ENCODE measurements around the gene KRTAP4-9.
"Not testable (repeated sequence)": the region's sequence is repeated elsewhere in the genome, so short reads cannot be mapped to it uniquely, and the experiment has no call there.

Gene KRTAP4-9

DNA sequence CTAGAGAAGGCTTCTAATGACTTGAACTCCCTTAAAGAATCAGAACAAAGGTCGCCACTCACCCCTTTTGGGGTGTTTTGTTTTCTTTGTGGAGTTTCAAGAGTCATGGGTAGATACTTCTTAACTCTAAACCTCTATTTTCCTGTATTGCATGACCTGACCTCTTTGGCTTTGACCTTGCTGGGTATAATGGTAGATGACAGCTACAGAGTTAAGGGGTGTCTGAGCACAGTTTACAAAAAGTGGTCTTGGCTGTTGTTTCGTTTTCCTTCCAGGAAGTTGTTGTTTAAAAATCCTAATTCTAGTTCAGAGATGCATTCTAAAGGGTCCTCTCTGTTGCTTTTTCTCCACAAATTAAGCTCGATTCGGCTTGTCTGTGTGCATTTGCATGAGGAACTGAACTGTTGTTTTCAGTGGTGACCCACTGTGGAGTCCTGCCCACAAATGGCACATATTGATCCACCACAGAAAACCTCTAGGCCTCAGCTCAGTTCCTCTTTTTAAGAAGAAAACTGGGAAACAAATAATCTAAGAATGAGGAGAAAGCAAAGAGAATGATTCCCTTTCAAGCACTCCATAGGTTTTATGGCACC is 16.3 kb upstream of the KRTAP4-9 start:
- H3K4me1 ChIP-seq (ENCODE audit: control insufficient read depth in 1 of 2, insufficient read depth in 2 of 2, low read length in 2 of 2); H3K27ac ChIP-seq (ENCODE audit: low read depth, low read length); H3K9ac ChIP-seq (ENCODE audit: low read depth in 1 of 2, low read length in 2 of 2); H3K36me3 ChIP-seq (ENCODE audit: control insufficient read depth in 1 of 2, insufficient read depth in 2 of 2, low read length in 2 of 2); H3K27me3 ChIP-seq (ENCODE audit: control insufficient read depth in 1 of 2, insufficient read depth in 2 of 2, low read length in 2 of 2); H3K9me3 ChIP-seq (ENCODE audit: control insufficient read depth in 1 of 2, low read length in 2 of 2); H3K4me3 ChIP-seq (ENCODE audit: low read depth in 1 of 2, low read length in 2 of 2): not testable (repeated sequence)

DNA sequence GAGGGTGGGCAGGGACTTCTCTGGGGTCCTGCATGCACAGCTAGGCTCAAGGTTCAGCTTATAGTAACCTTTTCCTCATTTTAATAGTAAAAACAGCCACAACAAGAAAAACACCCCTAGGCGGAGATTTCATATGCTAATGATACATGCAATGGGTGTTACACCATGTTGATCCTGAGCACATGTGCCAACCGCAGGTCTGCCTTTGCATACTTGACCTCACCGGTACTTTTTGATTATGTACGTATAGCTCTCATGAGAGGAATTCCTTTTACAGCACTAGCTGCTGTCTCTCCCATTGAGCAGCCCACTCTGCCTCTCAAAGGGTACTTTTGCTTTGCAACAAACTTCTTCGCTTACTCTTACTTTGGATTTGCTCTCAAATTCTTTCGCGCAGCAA is 9.1 kb upstream of the KRTAP4-9 start:
- no peaks in the 10 kb centered on the region for H3K4me1 ChIP-seq (ENCODE audit: control insufficient read depth in 1 of 2, insufficient read depth in 2 of 2, low read length in 2 of 2)
- no peak overlapping the region for H3K4me3 ChIP-seq (ENCODE audit: low read depth in 1 of 2, low read length in 2 of 2)
- H3K9me3 ChIP-seq (ENCODE audit: control insufficient read depth in 1 of 2, low read length in 2 of 2): no peaks in the 10 kb centered on the region
- no peaks in the 10 kb centered on the region for H3K36me3 ChIP-seq (ENCODE audit: control insufficient read depth in 1 of 2, insufficient read depth in 2 of 2, low read length in 2 of 2)
- H3K9ac ChIP-seq (ENCODE audit: low read depth in 1 of 2, low read length in 2 of 2): no peak overlapping the region
- H3K27me3 ChIP-seq (ENCODE audit: control insufficient read depth in 1 of 2, insufficient read depth in 2 of 2, low read length in 2 of 2): no peaks in the 10 kb centered on the region
- no peak overlapping the region for H3K27ac ChIP-seq (ENCODE audit: low read depth, low read length)

DNA sequence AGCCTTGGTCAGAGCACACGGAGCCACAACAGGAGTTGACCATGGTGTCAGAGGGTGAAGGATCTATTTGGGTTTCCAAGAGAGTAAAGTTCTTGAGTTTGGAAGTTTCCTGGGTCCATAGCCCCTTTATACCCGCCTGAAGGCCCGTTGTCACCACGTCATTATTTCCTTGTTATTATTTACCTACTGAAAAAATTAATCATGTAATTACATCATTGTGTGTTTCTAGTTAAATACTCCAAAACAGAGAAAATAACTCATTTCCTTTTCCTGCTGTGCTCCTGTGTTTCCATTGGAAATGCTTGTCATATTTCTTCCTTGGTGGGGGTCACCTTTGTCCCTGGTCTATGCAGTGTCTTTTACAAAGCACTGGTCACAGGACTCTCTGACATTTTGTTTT is 7.1 kb upstream of the KRTAP4-9 start, which contains the start of gene KRTAP4-8:
Gene KRTAP4-8 (minus strand): TSS at position 101 of the 400 bp plus-strand sequence. CDS start 58 bp downstream, at position 43.
- Histone ChIP-seq H3K9ac (ENCODE audit: low read depth in 1 of 2, low read length in 2 of 2) (no peak within 1 kb of the TSS), H3K4me3 (ENCODE audit: low read depth in 1 of 2, low read length in 2 of 2) (no peak within 1 kb of the TSS), H3K4me1 (ENCODE audit: control insufficient read depth in 1 of 2, insufficient read depth in 2 of 2, low read length in 2 of 2) (no peaks in the 10 kb centered on the region), H3K27ac (ENCODE audit: low read depth, low read length) (no peak within 1 kb of the TSS), H3K9me3 (ENCODE audit: control insufficient read depth in 1 of 2, low read length in 2 of 2) (no peaks in the 10 kb centered on the region), H3K36me3 (ENCODE audit: control insufficient read depth in 1 of 2, insufficient read depth in 2 of 2, low read length in 2 of 2) (no peaks in the 10 kb centered on the region), H3K27me3 (ENCODE audit: control insufficient read depth in 1 of 2, insufficient read depth in 2 of 2, low read length in 2 of 2) (no peaks in the 10 kb centered on the region)

DNA sequence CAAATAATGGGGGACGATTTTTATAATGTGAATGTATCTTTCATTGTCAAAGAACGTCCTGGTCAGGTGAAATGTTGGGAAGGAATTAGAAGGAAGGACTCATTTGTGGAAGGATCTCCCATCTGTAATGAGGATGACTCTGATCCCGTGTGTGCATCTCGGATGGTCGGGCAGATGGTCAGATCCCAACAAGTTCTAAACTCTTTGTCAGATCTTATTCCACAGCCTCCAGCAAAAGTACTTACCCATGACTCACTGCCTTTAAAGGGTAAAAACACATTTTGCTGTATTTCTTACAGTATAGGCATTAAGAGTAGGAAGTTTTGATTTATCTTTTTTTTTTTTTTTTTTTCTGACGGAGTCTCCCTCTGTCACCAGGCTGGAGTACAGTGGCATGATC is 6.7 kb upstream of the KRTAP4-9 start:
- H3K27ac ChIP-seq (ENCODE audit: low read depth, low read length): no peak overlapping the region
- H3K27me3 ChIP-seq (ENCODE audit: control insufficient read depth in 1 of 2, insufficient read depth in 2 of 2, low read length in 2 of 2): no peaks in the 10 kb centered on the region
- no peaks in the 10 kb centered on the region for H3K9me3 ChIP-seq (ENCODE audit: control insufficient read depth in 1 of 2, low read length in 2 of 2)
- no peaks in the 10 kb centered on the region for H3K36me3 ChIP-seq (ENCODE audit: control insufficient read depth in 1 of 2, insufficient read depth in 2 of 2, low read length in 2 of 2)
- H3K9ac ChIP-seq (ENCODE audit: low read depth in 1 of 2, low read length in 2 of 2): no peak overlapping the region
- no peaks in the 10 kb centered on the region for H3K4me1 ChIP-seq (ENCODE audit: control insufficient read depth in 1 of 2, insufficient read depth in 2 of 2, low read length in 2 of 2)
- no peak overlapping the region for H3K4me3 ChIP-seq (ENCODE audit: low read depth in 1 of 2, low read length in 2 of 2)

DNA sequence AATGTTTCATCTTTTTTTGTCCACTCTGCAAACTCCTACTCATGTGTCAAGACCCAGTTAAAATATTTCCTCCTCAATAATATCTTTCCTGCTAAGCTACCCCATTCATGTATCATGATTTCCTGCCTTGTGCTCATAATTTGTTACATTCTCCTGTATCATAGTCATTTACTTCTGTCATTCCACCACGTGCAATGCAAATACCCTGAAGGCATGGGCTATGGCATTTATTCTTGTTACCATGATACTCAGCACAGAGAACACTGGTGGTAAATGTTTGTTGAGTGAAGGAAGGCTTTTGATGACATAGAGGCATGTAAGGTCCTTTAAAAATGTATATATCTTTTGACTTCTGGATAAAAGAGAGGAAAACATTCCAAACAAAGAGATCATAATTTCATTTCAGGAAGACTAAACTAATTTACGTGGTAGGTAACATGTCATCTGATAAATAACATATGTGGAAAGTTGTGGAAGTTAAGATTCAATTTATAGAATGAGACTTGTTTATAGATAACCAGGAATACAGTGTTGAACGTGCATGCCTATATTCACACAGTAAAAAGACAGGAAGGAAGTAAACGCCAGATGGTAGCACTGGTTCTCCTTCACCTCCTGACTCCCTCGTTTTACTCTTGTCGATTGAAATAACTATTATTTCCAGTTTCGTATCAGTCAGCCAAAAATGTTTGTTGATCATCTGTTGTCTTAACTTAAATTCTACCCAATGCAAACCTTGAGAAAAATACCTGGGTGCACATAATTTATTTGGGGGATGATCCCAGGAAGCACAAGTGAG is 5.3 kb upstream of the KRTAP4-9 start:
- H3K4me3 ChIP-seq (ENCODE audit: low read depth in 1 of 2, low read length in 2 of 2); H3K4me1 ChIP-seq (ENCODE audit: control insufficient read depth in 1 of 2, insufficient read depth in 2 of 2, low read length in 2 of 2); H3K9me3 ChIP-seq (ENCODE audit: control insufficient read depth in 1 of 2, low read length in 2 of 2); H3K9ac ChIP-seq (ENCODE audit: low read depth in 1 of 2, low read length in 2 of 2); H3K27ac ChIP-seq (ENCODE audit: low read depth, low read length); H3K36me3 ChIP-seq (ENCODE audit: control insufficient read depth in 1 of 2, insufficient read depth in 2 of 2, low read length in 2 of 2); H3K27me3 ChIP-seq (ENCODE audit: control insufficient read depth in 1 of 2, insufficient read depth in 2 of 2, low read length in 2 of 2): not testable (repeated sequence)

DNA sequence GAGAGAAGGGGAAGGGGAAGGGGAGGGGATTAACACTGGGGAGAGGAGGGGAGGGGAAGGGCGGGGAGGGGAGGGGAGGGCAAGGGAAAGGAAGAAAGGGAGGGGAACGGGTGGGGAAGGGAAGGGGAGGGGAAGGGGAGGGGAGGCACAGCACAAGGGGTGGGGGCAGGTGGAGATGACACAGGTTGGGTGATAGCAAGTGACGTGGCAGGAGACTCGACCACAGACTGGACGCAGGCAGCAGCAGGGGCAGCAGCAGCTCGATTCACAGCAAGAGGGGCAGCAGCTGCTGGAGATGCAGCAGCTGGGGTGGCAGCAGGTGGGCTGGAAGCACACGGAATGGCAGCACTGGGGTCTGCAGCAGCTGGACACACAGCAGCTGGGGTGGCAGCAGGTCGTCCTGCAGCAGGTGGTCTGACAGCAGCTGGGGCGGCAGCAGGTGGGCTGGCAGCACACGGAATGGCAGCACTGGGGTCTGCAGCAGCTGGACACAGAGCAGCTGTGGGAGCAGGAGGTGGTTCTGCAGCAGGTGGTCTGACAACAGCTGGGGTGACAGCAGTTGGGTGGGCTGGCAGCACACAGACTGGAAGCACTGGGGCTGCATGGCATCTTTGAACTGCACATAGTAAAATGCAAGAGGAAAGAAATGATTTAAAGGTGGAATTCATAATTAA is 3.5 kb upstream of the KRTAP4-9 start, which contains the start of gene KRTAP4-16:
Gene KRTAP4-16 (minus strand): TSS at position 624 of the 674 bp plus-strand sequence. CDS start 0 bp downstream, at position 624.
- H3K27ac ChIP-seq (ENCODE audit: low read depth, low read length): no peak within 1 kb of the TSS
- no peak within 1 kb of the TSS for H3K4me3 ChIP-seq (ENCODE audit: low read depth in 1 of 2, low read length in 2 of 2)
- H3K9me3 ChIP-seq (ENCODE audit: control insufficient read depth in 1 of 2, low read length in 2 of 2): no peaks in the 10 kb centered on the region
- H3K36me3 ChIP-seq (ENCODE audit: control insufficient read depth in 1 of 2, insufficient read depth in 2 of 2, low read length in 2 of 2): no peaks in the 10 kb centered on the region
- no peaks in the 10 kb centered on the region for H3K27me3 ChIP-seq (ENCODE audit: control insufficient read depth in 1 of 2, insufficient read depth in 2 of 2, low read length in 2 of 2)
- H3K4me1 ChIP-seq (ENCODE audit: control insufficient read depth in 1 of 2, insufficient read depth in 2 of 2, low read length in 2 of 2): no peaks in the 10 kb centered on the region
- no peak within 1 kb of the TSS for H3K9ac ChIP-seq (ENCODE audit: low read depth in 1 of 2, low read length in 2 of 2)

DNA sequence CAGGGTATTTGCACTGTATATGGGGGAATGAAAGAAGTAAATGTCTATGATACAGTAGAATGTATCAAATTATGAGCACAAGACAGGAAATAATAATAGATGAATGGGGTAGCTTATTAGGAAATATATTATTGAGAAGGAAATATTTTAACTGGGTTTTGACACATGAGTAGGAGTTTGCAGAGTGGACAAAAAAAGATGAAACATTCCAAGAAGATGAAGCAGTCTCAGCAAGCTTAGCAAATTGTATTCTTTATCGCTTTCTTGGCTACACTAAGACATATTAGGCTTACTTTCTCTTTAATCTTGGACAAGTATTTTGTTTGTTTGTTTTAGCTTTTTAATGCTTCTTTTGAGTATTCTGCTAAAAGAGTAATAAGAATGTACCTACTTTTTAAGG is 1.3 kb upstream of the KRTAP4-9 start:
- no peak overlapping the region for H3K9ac ChIP-seq (ENCODE audit: low read depth in 1 of 2, low read length in 2 of 2)
- H3K36me3 ChIP-seq (ENCODE audit: control insufficient read depth in 1 of 2, insufficient read depth in 2 of 2, low read length in 2 of 2): no peaks in the 10 kb centered on the region
- no peaks in the 10 kb centered on the region for H3K4me1 ChIP-seq (ENCODE audit: control insufficient read depth in 1 of 2, insufficient read depth in 2 of 2, low read length in 2 of 2)
- H3K9me3 ChIP-seq (ENCODE audit: control insufficient read depth in 1 of 2, low read length in 2 of 2): no peaks in the 10 kb centered on the region
- no peaks in the 10 kb centered on the region for H3K27me3 ChIP-seq (ENCODE audit: control insufficient read depth in 1 of 2, insufficient read depth in 2 of 2, low read length in 2 of 2)
- H3K27ac ChIP-seq (ENCODE audit: low read depth, low read length): no peak overlapping the region
- no peak overlapping the region for H3K4me3 ChIP-seq (ENCODE audit: low read depth in 1 of 2, low read length in 2 of 2)

DNA sequence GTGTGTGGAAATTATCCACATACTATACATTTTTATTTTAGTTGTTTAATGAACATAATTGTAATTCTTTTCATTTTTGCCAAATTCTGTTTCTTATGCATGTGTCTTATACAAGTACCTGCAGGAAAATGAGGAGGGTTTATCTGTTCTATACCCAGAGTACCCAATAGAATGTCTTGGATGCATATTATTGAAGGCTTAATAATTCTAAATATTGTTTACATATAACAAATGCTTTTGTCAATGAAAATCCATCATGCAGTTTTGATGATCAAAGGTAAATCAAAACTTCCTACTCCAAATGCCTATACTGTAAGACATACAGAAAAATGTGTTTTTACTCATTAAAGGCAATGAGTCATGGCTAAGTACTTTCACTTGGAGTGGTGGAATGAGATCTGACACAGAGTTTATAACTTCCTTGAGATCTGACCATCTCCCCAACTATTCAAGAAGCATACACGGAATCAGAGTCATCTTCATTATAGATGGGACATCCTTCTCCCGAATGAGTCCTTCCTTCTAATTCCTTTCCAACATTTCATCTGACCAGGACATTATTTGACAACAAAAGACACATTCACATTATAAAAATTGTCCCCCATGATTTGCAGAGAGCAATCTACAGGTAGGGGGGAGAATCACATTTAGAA is 677 bp upstream of the KRTAP4-9 start:
- H3K27ac ChIP-seq (ENCODE audit: low read depth, low read length); H3K4me3 ChIP-seq (ENCODE audit: low read depth in 1 of 2, low read length in 2 of 2); H3K4me1 ChIP-seq (ENCODE audit: control insufficient read depth in 1 of 2, insufficient read depth in 2 of 2, low read length in 2 of 2); H3K9ac ChIP-seq (ENCODE audit: low read depth in 1 of 2, low read length in 2 of 2); H3K27me3 ChIP-seq (ENCODE audit: control insufficient read depth in 1 of 2, insufficient read depth in 2 of 2, low read length in 2 of 2); H3K9me3 ChIP-seq (ENCODE audit: control insufficient read depth in 1 of 2, low read length in 2 of 2); H3K36me3 ChIP-seq (ENCODE audit: control insufficient read depth in 1 of 2, insufficient read depth in 2 of 2, low read length in 2 of 2): not testable (repeated sequence)

DNA sequence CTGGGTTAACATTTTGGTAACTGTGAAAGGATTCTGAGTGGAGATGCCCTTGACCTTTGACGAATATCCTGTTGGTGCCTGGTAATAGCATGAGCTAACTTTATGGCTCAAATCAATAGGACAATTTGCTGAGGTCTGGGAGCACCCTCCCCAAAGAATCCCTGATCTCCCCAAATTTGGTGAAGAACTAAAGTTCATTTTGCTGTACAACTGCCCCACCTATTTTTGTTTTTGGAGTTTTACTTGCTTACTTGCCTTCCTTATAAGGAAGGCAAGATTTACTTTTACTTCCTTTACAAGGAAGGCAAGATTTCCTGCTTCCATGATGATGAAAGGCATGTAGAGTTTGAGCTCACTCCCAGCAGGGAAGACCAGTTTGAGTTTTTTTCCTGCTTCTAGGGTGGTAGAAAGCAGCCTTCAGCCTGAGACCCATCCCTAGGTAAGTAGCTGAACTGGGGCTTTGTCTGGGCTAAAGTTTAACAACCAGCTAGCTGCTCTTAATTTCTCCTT is 2.8 kb downstream of the KRTAP4-9 start:
- Histone ChIP-seq H3K27ac (ENCODE audit: low read depth, low read length) (no peak overlapping the region), H3K27me3 (ENCODE audit: control insufficient read depth in 1 of 2, insufficient read depth in 2 of 2, low read length in 2 of 2) (no peaks in the 10 kb centered on the region), H3K36me3 (ENCODE audit: control insufficient read depth in 1 of 2, insufficient read depth in 2 of 2, low read length in 2 of 2) (no peaks in the 10 kb centered on the region)

More for the DNA sequence above, 2.8 kb downstream of the KRTAP4-9 start:
- no peak overlapping the region for H3K4me3 ChIP-seq (ENCODE audit: low read depth in 1 of 2, low read length in 2 of 2)
- H3K9ac ChIP-seq (ENCODE audit: low read depth in 1 of 2, low read length in 2 of 2): no peak overlapping the region
- no peaks in the 10 kb centered on the region for H3K9me3 ChIP-seq (ENCODE audit: control insufficient read depth in 1 of 2, low read length in 2 of 2)
- H3K4me1 ChIP-seq (ENCODE audit: control insufficient read depth in 1 of 2, insufficient read depth in 2 of 2, low read length in 2 of 2): no peaks in the 10 kb centered on the region

Measured in duodenal mucosa (tissue), 2 donors.